CMK (cell line): Measurements from ENCODE around the gene ACSM5.
"Not testable (repeated sequence)": the region's sequence is repeated elsewhere in the genome, so short reads cannot be mapped to it uniquely, and the experiment has no call there.

Experiments
- DNase-seq: peaks from one replicate; pipeline ENCODE4 v3.0.0-alpha.2; 2010; ENCODE audit warnings: low read depth

ACSM5 gene

DNA sequence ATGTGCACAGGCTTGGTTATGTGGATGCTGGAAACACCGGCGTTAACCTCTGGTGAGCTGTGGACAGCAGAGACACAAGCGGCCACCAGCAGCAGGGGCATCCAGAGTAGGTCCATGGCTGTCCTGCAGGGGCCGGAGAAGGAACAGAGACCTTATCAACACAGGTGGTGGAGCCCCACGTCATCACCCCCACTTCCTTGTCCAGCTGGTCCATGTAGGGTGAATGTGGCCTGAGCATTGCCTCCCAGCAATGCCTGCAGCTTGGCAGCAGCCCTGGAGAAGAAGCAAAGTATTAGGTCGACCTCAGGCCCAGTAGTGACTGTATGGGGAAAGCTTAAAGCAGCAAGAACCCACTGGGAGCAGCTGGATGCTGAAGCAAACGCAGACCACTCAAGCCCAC is 10.1 kb upstream of the ACSM5 start:
- no peak for DNase-seq

DNA sequence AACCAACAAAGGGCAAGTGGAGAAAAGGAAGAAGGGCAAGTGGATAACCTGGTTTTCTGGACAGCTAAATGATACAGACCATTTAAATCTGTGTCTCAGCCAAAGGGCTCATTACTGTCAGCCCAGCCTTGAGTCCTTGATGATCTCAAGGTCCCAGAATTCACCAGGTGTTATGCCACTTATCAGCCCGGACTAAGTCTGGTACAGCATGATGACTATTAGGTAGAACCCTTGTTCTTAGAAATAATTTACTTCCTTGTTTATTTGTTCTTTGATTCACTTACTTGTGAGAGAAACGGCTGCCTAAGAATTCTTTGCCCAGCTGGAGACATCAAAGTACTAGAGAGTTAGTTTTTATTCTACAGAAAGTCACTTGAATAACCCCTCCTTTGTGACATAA is 8.3 kb upstream of the ACSM5 start:
- no peak for DNase-seq

DNA sequence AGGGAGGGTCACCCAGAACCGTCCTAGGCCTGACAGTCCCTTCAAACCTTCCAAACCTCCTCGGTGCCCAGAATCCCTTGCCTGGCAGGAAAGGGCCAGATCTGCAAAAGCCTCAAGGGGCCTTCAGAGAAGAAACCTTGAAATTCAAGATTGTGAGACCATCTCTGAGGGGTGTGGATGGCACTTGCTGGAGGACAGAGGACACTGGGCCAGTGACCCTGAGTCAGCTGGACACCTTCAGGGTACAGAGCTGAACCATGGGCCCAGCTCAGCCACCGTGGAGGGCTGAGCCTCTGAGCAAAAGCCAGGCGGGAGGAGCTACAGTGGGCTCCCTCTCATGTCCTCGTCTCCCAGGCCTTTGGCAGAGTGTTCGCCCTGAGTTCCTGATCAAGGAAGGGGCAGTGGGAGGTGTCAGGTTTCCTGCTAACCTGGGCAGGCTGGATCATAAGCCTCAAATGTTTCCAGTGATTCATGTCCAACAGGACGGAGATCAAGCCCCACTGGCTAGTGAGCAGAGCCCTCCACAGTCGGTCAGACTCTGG is 7.8 kb upstream of the ACSM5 start:
- no peak for DNase-seq

DNA sequence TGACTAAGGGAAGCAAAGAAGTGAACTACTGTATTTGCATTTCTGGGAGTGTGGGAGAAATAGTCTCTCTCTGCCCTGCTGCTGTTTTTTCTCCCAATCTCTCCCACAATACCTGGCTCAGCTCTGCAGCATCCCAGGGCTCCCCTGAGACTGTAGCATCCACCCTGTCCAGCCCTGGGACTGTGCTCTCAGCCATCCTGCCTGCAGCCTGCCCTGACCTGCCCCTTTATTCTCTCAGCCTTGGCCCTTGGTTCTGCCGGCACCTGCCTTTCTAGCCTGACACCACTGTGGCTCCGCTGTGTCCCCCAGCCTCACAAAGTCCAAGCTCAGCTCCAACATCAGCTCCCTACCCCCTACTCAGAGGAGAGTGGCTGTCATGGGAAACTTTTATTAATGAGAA is 6.7 kb upstream of the ACSM5 start:
- DNase-seq = no peak

DNA sequence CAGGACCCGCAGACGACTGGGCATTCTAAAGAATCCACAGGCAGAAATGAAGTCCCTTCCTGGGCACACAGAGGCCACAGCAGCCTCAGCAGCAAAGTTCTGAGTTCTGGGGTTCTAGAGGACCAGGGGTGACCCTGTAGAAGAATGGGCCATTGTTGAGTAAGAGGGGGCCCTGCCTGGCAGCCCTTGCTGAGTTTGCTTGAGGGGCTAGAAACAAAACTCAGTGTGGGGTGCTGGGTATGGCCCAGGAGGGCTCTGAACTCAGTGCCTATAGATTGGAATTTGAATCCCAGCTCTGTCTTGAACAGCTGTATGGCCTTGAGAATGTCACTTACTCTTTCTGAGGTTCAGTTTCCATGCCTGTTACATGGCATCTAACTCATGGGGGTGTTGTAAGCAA is 4.7 kb upstream of the ACSM5 start, which contains the start of gene PDILT:
TSS of gene PDILT (minus strand) at position 101 of the 400 bp plus-strand sequence. CDS start 5,437 bp downstream, outside the sequence.
- DNase-seq = no peak

DNA sequence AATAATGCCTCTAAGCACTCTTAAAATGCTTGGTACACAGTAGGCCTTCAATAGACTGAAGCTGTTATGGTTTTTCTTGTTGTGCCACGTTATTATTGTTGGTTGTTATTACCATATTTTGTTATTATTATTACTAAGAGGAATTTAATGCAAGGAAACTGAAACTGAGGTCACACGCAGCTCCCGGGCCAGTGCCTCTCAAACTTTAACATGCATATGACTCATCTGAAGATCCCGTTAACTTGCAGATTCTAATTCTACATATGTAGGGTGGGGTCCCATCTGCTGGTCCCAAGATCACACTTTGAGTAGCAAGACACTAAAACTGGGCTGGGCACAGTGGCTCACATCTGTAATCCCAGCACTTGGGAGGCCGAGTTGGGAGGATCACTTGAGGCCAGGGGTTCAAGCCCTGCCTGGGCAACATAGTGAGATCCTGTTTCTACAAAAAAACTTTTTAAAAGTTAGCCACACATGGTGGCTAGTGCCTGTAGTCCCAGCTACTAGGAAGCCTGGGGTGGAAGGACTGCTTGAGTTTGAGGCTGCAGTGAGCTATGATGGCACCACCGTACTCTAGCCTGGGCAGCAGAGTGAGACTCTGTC is 888 bp downstream of the ACSM5 start:
- no peak for DNase-seq

DNA sequence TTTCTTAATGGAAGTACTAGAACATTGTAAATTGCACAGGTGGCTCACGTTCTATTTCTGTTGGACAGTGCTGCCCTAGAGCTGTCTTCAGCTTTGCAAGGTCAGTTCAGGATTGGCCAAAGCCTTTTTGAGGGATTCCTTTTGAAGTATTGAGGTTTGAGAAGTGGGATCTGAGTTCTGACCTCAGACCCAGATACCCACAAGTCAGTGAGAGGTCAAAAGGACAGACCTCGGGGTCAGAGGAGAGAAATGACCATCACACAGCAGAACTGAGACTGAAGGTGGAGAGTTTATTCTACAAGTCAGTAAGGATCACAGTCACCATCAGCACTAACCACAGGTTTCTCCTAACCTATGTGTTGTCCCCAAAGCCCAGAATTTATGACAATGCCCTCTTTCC is 1.7 kb downstream of the ACSM5 start:
- no peak for DNase-seq

DNA sequence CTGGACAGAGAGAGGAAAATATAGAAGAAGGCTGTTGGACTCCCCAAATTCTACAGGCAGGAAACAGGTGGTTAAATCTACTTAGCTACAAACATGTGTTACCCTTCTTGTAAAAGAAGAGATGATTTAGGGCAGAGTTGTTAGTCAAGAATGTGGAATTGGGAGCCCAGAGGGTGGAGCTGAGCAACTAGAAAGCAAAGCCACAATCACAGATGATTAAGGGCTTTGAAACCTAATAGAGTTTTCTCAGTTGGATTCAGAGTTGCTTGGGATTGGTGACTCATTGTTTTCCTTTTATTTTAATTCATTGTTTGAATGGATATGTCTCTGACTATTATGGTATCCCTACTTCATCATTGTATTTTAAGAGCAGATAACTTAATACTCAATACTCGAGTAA is 6.2 kb downstream of the ACSM5 start:
- no peak for DNase-seq

DNA sequence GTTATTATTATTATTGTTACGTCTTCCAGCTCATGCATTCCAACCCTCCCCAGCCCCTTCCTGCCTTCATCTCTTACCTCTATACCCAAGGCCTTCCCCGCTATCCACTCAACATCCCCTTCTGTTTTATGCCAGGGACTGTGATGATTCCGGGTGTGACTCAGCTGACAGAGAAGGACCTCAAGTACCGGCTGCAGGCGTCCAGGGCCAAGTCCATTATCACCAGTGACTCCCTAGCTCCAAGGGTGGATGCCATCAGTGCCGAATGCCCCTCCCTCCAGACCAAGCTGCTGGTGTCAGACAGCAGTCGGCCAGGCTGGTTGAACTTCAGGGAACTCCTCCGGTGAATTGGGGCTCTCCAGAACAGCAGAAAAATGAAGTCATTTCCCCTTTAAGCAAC is 9.8 kb downstream of the ACSM5 start:
- DNase-seq = not testable (repeated sequence)

DNA sequence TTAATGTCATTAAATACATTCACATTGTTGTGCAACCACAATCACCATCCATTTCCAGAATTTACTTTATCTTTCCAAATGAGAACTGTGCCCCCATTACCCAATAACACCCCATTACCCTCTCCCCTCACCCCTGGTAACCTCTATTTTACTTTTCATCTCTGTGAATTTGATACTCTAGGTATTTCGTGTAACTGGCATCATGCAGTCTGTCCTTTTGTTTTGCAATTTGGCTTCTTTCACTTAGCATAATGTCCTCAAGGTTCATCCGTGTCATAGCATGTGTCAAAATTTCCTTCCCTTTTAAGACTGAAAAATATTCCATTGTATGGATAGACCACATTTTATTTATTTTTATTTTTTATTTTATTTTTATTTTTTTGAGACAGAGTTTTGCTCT is 12.4 kb downstream of the ACSM5 start:
- not testable (repeated sequence) for DNase-seq

DNA sequence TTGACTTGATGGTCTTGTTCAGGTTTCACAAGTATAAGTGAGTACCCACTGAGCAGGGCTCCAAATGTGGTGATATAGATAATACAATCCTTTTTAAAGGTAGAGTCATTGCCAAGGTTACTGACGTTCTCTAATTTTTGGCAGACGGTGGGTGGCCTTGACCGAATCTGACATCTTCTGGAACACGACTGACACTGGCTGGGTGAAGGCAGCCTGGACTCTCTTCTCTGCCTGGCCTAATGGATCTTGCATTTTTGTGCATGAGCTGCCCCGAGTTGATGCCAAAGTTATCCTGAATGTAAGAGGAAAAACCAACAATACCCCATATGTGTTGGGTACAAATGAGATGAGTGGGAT is 14.4 kb downstream of the ACSM5 start:
- not testable (repeated sequence) for DNase-seq

DNA sequence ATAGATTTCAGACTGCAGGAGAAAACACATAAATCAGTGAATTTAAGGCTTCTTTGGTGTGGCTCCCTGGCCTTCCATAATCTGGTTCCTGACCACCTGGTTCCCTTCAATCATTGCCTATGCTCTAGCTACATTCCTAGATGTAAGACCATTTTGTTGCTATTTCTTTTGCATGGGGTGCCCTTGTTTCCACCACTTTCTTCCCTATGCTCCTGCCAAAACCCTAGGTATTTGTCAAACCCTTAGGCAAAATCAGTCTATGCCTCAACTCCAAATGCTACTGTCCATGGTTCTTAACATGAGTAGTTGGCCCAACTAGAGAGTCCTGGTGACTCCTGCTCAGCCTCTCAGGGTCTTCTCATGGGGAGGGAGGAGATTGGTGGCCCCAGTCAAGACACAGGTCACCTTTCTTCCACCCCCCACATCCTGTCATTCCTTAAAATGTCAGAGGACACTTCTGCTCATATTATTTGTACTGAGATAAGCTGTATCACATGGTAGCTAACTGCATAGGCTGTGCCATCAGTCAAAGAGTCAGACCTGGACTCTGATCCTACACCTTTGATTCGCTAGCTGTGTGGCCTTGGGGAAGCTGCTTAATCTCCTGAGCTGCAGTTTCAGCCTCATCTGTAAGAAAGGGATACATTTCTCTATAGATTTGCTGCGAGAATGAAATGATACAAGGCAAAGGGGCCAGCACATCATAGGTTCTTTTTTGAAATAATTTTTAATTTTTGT is 15.0 kb downstream of the ACSM5 start:
- no peak for DNase-seq

DNA sequence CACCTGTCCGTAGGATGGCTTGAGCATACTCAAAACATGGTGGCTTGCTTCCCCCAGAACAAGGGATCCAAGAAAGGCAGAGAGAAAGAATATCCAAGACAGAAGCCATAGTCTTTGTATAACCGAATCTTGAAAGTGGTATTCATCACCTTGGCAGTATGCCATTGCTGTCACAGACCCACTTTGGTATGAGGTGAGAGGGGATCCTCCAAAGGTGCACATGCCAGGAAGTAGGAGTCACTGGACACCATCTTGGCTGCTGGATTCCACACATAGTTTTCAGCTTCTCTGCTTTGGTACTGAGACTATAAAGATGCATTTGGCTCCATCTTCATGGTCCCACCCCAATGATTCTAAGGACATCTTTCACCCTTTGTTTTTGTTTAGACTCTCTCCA is 18.1 kb downstream of the ACSM5 start:
- DNase-seq = not testable (repeated sequence)

DNA sequence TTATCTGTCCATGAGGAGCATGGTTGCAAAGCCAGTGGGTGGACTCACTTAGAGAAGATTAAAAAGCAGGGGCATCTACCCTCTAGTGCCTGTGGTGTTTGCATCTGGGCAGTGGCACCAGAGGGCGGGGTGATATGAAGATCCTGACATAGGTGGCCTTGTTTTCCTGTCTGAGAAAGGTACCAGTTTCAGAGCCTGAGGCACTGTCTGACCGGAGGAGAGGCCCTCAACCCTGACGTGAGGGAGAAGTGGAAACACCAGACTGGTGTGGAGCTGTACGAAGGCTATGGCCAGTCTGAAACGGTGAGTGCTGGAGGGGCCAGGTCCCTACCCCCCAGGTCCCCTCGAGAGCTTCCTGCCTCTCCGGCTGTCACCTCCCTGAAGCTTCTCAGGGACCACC is 20.2 kb downstream of the ACSM5 start:
- not testable (repeated sequence) for DNase-seq

DNA sequence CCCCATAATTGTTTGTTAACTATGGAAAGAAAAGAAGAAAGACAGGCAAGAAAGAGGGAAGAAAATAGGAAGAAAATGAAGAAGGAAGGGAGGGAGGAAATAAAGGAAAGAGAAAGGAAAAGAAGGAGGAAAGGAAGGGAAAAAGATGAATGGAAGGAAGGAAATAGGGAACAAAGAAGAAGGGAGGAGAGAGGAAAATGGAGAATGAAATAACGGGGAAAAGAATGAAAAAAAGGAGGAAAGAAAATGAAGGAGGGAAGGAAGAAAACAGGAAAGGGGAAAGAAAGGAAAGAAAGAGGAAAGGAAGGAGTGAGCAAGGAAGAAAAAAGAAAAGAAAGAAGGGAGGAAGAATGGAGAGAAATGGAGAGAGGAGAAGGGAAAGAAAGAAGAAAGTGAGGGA is 21.1 kb downstream of the ACSM5 start:
- not testable (repeated sequence) for DNase-seq

DNA sequence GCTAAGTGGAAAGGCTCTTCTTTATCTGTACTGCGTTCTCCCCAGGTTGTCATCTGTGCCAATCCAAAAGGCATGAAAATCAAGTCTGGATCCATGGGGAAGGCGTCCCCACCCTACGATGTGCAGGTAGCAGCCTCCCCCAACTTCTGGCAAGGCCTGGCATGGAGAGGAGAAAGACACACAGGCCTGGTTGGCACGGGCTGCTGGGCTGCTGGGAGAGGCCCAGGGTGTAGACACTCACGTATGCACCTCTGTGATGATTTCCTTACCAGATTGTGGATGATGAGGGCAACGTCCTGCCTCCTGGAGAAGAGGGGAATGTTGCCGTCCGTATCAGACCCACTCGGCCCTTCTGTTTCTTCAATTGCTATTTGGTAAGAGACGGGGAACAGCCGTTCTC is 21.6 kb downstream of the ACSM5 start:
- DNase-seq = no peak

DNA sequence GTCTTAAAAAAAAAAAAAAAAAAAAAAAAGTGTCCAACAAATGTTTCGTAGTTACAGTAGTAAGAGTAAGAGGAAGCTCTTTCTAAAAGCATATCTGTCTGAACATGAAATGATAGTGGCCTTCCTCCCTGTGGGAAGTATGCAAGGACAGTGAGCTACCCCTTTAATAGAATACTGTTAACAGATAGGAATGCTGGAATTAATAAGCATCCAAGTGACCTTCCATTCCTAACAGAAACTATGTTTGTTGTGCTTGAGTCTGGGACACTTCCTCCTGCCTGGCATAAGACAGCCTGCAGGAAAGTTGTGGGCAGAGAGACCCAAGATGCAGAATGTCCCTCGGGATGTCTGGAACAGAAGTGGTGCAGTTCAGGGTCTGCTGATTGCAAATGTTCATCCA is 29.6 kb downstream of the ACSM5 start:
- not testable (repeated sequence) for DNase-seq

DNA sequence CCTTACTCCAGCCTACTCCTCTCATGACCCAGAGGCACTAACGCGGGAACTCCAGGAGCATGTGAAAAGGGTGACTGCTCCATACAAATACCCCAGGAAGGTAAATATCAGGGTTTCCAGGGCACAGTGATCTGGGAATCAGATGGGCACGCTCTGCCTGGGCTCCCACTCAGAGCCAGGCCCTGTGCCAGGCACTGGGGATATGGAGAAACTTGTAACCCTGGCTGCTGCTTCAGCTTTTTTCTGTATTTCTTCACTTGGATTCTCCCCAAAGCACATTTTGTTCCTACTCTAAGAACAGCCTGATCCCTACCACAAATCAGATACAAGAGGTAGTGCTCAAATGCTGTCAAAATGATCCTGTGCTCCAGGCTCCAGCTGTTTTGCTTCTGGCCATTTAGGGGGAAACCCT is 30.5 kb downstream of the ACSM5 start:
- DNase-seq = not testable (repeated sequence)

DNA sequence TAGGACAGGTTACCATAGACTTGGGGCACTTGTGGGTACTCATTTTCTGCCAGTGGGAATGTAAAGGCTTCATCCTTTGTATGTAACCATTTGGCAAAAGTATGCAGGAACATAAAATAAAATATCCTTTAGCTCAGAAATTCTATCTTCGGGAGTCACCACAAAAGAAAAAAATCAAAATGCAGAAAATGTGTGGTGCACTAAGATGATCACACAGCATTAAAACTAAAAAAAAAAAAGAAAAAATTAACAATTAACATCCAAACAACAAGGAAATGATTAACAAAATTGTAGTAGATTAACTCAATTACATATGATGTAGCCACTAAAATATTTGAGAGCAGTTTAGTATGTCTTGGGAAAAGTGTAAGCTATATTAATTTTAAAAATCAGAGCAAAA is 31.4 kb downstream of the ACSM5 start:
- not testable (repeated sequence) for DNase-seq

DNA sequence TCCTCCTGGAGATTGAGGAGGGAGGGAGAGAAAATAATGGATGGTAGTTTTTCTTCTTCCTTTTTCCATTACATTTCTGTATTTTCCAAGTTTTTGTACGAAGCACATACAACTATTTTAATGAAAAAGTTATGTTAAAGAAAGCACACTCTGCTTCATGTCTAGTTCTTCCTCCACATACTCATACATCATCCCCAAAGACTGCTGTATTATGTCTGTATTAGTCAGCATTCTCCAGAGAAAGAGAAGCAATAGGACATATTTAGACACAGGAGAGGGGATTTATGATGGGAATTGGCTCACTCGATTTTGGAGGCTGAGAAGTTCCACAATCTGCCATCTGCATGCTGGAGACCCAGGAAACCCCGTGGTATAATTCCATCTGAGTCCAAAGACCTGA is 31.9 kb downstream of the ACSM5 start:
- DNase-seq = no peak

DNA sequence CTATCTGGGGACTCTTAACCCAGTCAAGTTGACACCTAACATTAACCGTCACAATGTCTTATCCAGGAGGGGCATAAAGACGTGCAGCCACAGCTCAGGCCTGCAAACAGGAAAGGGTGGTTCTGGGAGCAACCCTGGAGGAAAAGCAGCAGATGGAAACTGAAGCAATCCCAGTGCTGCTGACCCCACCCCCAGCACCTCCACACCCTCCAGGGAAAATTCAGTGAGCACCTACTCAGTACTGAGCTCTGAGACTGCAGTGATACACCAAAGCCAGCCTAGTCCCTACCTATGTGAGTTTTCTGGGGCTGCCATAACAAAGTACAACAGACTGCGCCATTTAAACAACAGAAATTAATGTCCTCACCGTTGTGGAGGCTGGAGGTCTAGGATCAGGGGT is 32.5 kb downstream of the ACSM5 start:
- DNase-seq = not testable (repeated sequence)

DNA sequence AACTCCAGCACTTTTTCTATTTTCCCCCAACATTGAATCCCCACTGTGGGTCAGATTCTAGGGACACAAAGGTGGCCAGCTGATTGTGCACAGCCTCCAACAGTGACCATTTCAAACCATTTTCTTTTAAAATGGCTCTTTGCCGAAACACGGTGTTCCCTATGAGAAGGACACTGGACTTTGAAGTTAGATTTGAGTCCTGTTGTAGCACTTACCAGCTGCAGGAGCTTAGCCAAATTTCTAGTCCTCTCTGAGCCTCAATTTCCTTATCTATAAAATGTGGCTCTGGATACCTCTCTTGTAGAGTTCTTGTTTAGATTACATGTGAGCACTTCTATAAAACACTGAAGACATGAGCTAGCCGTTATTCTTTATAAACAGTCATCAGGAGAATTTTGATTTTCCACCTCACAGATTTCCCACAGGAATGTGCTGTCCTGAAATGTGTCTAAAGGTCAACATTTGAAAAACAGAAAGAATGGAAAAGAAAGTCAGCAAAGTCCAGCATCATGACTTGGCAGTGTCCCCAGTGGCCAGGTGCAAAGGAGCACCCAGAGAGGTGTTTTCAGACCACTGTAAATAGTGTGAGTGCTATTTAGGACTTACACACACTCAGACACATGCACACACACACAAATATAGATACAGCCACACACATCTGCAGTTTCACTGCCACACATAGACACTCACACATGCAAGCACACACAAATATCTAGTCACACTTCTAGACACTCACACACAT is 37.5 kb downstream of the ACSM5 start:
- not testable (repeated sequence) for DNase-seq

DNA sequence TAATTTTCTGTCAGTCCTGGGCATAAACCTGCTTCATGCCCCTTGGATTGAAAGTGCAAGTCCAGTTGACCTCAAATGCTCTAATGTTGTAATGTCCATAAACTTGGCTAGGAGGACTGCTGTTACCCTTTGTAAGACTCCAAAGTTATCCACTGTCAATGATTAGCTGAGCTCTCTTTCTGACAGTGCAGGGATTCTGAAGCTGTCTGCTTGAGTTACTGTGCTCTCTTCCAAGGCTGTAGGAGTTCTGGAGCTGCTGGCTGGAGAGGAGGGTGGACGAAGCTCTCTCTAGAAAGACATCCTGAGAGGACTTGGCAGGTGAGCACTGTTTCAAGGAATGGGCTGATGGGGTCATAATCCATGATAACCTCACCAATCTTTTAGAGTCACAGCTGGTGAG is 42.0 kb downstream of the ACSM5 start, which contains the start of gene ACSM2A:
TSS of gene ACSM2A (plus strand) at position 158 of the 400 bp plus-strand sequence. CDS start 8,594 bp downstream, outside the sequence.
- not testable (repeated sequence) for DNase-seq
